Stomach (tissue), 9 donors: ENCODE data around the gene PRTG. TPM values are rescaled to one million over a fixed set of nuclear protein-coding genes. Genes with fewer than 3 reads are reported as not detected.
"Not testable (repeated sequence)": the region's sequence is repeated elsewhere in the genome, so short reads cannot be mapped to it uniquely, and the experiment has no call there.

Source experiments
- DNase-seq, 2 donors: peaks; one replicate each; pipeline versions ENCODE4 v3.0.0 to v3.0.0-alpha.2; 2013 to 2019
- H3K27ac ChIP-seq, 5 donors: fragments of 200-600 bp in 4 of 5; sonication (generic) in 4 of 5; one replicate each; pipeline ENCODE4 v1.5.1; 2013 to 2019; ENCODE audit warnings: mild to moderate bottlenecking in 1 of 5, moderate library complexity in 1 of 5
- H3K27me3 ChIP-seq, 3 donors: fragments of 200-600 bp; sonication (generic); one replicate each; pipeline ENCODE4 v1.5.1; 2017 to 2019; ENCODE audit warnings: mixed run types in 1 of 3
- H3K36me3 ChIP-seq, 4 donors: fragments of 200-600 bp; sonication (generic); 1 replicate in 3 of 4; 2 replicates in 1 of 4; pipeline ENCODE4 v1.5.1; 2016 to 2019
- H3K4me1 ChIP-seq, 4 donors: fragments of 200-600 bp; sonication (generic); one replicate each; pipeline ENCODE4 v1.5.1; 2016 to 2019
- H3K4me3 ChIP-seq, 4 donors: fragments of 200-600 bp; sonication (generic) in 3 of 4; one replicate each; pipeline ENCODE4 v1.5.1; 2016 to 2019; ENCODE audit warnings: mild to moderate bottlenecking in 1 of 4
- H3K9me3 ChIP-seq, 4 donors: fragments of 200-600 bp; sonication (generic); one replicate each; pipeline ENCODE4 v1.5.1; 2016 to 2019
- CTCF ChIP-seq, 7 experiments: fragments of 450-650 bp in 4 of 7; fragments of 200-600 bp in 3 of 7; sonication (generic) in 3 of 7; IDR thresholded peaks; one replicate each; pipeline ENCODE4 v1.5.1; 2016 to 2019; ENCODE audit warnings: antibody characterized with exemption in 7 of 7, control low read depth in 2 of 7, mild to moderate bottlenecking in 1 of 7
- EP300 ChIP-seq: sonication (generic); formaldehyde crosslinking; IDR thresholded peaks from one replicate; pipeline ENCODE4 v1.6.1; 2017; ENCODE audit warnings: antibody characterized with exemption
- POLR2A ChIP-seq, 4 donors: fragments of 450-650 bp; IDR thresholded peaks; one replicate each; pipeline ENCODE4 v1.6.1; 2016; ENCODE audit warnings: antibody characterized with exemption in 4 of 4, control low read depth in 2 of 4, mild to moderate bottlenecking in 1 of 4, moderate library complexity in 1 of 4
- POLR2AphosphoS5 ChIP-seq, 3 donors: sonication (generic); formaldehyde crosslinking; IDR thresholded peaks; one replicate each; pipeline ENCODE4 v1.6.1; 2016; ENCODE audit warnings: antibody characterized with exemption in 3 of 3
- WGBS, 5 donors: extraction: QIAGEN DNeasy Blood & Tissue Kit in 3 of 5; methylation state at CpG; one replicate each; pipeline versions ENCODE4 v1.1.5 to v1.1.7; 2013 to 2018; 5-methylcytosine and 5-hydroxymethylcytosine counted together
- intact Hi-C: fragments of 100-400 bp; cut with DNase I; formaldehyde crosslinking; loops from one replicate; pipeline ENCODE4 v1.15.1; 2023; ENCODE audit warnings: low total_unique reads
- polyA plus RNA-seq, 3 donors: library from polyadenylated mRNA; stranded (reverse); fragments of 200-250 nt; gene quantifications; one replicate each; pipeline ENCODE4 v1.2.3, GENCODE V29; 2013
- total RNA-seq, 5 donors: library from RNA; depleted of rRNA; stranded (reverse); fragments of >200 nt; gene quantifications; one replicate each; pipeline versions ENCODE4 v1.1.0 to v1.2.3, GENCODE V29; 2014 to 2016
- donor health status: healthy with polysubstance abuse.
- donor health status: Bipolar disorder and iron deficiency.
- donor health status: healthy.

Gene PRTG
- total and polyA plus RNA-seq, 8 donors: under 0.01 to 12.3 (median 0.63) TPM; not detected in 2

- Histone ChIP-seq H3K27me3 (peaks cover 0 to 26% (median 2%) of the 10 kb centered on the region in 3 donors), H3K27ac (no peak overlapping the region)
- TF ChIP-seq CTCF (IDR thresholded peaks at IDR 0.05) (no peak), POLR2A (IDR thresholded peaks at IDR 0.05) (no peak), POLR2AphosphoS5 (IDR thresholded peaks at IDR 0.05) (no peak), EP300 (no peak)
Observed at GRCh38 chr15:55737373-55737772, 5.6 kb downstream of the PRTG start.

GRCh38 chr15:55736756-55737155, 6.2 kb downstream of the PRTG start:
- 62 to 73% (median 69%) methylated on average over 3 of the region's 3 CpGs for WGBS, 5 donors

More at GRCh38 chr15:55737373-55737772, 5.6 kb downstream of the PRTG start:
- no peak for DNase-seq
- Histone ChIP-seq H3K4me3 (no peak overlapping the region), H3K9me3 (no peaks in the 10 kb centered on the region), H3K4me1 (peaks cover 0 to 17% (median 13%) of the 10 kb centered on the region in 4 donors), H3K36me3 (no peaks in the 10 kb centered on the region)
- intact Hi-C loops: no loop called here

GRCh38 chr15:55734641-55735040, 8.3 kb downstream of the PRTG start:
- intact Hi-C loops: no loop called here

More at GRCh38 chr15:55736756-55737155, 6.2 kb downstream of the PRTG start:
- no peak overlapping the region for H3K4me3 ChIP-seq
- intact Hi-C loops: no loop called here
- DNase-seq: no peak
- no peaks in the 10 kb centered on the region for H3K9me3 ChIP-seq
- peaks cover 0 to 11% (median 7%) of the 10 kb centered on the region in 4 donors for H3K4me1 ChIP-seq
- no peaks in the 10 kb centered on the region for H3K36me3 ChIP-seq
- H3K27ac ChIP-seq: no peak overlapping the region
- peaks cover 0 to 19% (median 0%) of the 10 kb centered on the region in 3 donors for H3K27me3 ChIP-seq
- TF ChIP-seq EP300 (no peak), CTCF (IDR thresholded peaks at IDR 0.05) (no peak), POLR2AphosphoS5 (IDR thresholded peaks at IDR 0.05) (no peak), POLR2A (IDR thresholded peaks at IDR 0.05) (no peak)

GRCh38 chr15:55733461-55733860, 9.5 kb downstream of the PRTG start:
- WGBS, 5 donors: 93 to 97% (median 95%) methylated on average over 7 of the region's 7 CpGs
- not testable (repeated sequence) for H3K4me3 ChIP-seq, H3K9me3 ChIP-seq

More at GRCh38 chr15:55734641-55735040, 8.3 kb downstream of the PRTG start:
- 69 to 78% (median 76%) methylated on average over 2 of the region's 2 CpGs for WGBS, 5 donors
- Histone ChIP-seq H3K4me3 (no peak overlapping the region), H3K27me3 (peaks cover 0 to 10% (median 0%) of the 10 kb centered on the region in 3 donors), H3K4me1 (no peaks in the 10 kb centered on the region), H3K27ac (no peak overlapping the region), H3K9me3 (no peaks in the 10 kb centered on the region), H3K36me3 (no peaks in the 10 kb centered on the region)
- no peak for DNase-seq
- TF ChIP-seq POLR2AphosphoS5 (IDR thresholded peaks at IDR 0.05): no peak
- TF ChIP-seq EP300: no peak
- no peak for TF ChIP-seq CTCF (IDR thresholded peaks at IDR 0.05)
- TF ChIP-seq POLR2A (IDR thresholded peaks at IDR 0.05): no peak

GRCh38 chr15:55721554-55722185, 21.3 kb downstream of the PRTG start:
- Histone ChIP-seq H3K4me1 (no peaks in the 10 kb centered on the region), H3K27me3 (no peaks in the 10 kb centered on the region), H3K4me3 (no peak overlapping the region), H3K36me3 (no peaks in the 10 kb centered on the region), H3K27ac (no peak overlapping the region), H3K9me3 (peaks cover 0 to 6% (median 0%) of the 10 kb centered on the region in 4 donors)
- WGBS, 5 donors: 32 to 57% (median 43%) methylated on average over 3 of the region's 3 CpGs
- no peak for DNase-seq
- TF ChIP-seq EP300 (no peak), POLR2A (IDR thresholded peaks at IDR 0.05) (no peak), POLR2AphosphoS5 (IDR thresholded peaks at IDR 0.05) (no peak), CTCF (IDR thresholded peaks at IDR 0.05) (no peak)
- intact Hi-C loops: no loop called here

More at GRCh38 chr15:55733461-55733860, 9.5 kb downstream of the PRTG start:
- DNase-seq, H3K27ac ChIP-seq, H3K36me3 ChIP-seq, H3K27me3 ChIP-seq, intact Hi-C loops, H3K4me1 ChIP-seq: not testable (repeated sequence)
